GM19099 (cell line): ENCODE data around the gene FNDC3B.

ENCODE experiments used
- POLR2A ChIP-seq: IDR thresholded peaks from 3 replicates; pipeline ENCODE4 v1.6.1; 2011; ENCODE audit warnings: low read depth; ENCODE audit not compliant: insufficient read length; ENCODE audit errors: extremely low read depth

FNDC3B gene

DNA sequence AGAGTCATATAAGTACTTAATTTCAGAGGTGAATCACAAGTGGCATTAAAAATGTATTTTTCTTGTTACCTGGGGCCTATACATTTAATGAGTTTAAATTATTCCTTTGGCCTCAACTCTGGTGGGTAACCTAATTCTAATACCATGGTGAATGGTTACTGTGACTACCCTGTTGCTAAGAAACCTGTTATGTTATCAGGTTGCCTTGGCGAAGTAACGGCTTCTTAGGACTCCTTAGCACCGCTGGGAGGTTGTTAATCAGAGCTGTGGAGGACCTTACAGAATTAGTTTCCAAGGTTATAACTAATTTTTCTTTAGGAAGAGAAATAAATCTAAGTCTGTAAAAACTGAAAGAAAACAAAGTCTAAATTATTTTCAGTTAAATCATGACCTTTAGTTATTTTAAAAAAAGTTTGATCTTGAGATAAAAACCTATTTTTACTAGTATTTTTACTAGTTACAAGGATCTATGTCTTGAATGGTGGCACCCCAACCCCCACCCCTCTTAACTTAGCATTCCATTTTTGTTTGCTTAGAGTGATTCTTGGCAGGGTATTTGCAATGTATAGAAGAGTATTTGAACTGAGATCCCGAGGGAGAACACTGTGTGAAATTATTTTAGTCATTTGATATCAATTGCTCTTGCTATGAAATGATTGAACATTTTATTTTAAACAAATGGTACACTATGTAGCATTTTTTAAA, 155.5 kb downstream of the FNDC3B start:
- no peak for TF ChIP-seq POLR2A

DNA sequence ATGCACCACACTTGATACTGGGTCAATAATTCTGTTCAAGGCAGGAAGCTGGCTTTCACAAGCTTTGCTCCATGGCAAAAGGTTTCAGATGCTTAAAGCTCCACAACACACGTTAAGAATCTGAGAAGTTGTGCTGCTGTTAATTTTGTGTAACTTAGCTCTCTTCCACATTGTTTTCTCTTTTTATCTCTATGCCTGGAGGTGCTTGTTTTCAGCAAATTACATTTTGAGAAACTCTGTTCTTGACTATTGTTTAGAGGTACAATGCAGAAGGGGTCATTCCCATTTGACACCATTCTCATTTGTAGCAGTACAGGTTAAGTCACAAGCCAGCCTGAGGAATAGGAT, 156.0 kb downstream of the FNDC3B start:
- no peak for TF ChIP-seq POLR2A

DNA sequence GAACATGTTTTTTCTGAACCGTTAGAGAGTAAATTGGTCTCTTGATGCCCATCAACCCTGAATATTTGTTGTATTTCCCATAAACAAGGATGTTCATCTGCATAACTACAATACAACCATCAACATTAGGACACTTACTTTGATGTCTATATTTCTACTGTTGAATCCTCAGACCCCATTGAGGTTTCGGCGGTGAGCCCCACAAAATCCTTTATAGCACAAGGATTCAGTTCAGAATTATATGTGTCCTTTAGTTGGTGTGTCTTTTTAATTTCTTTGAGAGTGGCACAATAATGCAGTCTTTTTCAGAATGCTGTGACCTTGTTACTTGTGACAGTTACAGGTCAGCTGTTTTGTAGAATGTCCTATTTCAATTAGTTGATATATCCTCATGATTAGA, 158.0 kb downstream of the FNDC3B start:
- no peak for TF ChIP-seq POLR2A

GRCh38 chr3:172198428-172198827, 159.1 kb downstream of the FNDC3B start:
- no peak for TF ChIP-seq POLR2A

GRCh38 chr3:172199850-172200369, 160.5 kb downstream of the FNDC3B start:
- TF ChIP-seq POLR2A = no peak

DNA sequence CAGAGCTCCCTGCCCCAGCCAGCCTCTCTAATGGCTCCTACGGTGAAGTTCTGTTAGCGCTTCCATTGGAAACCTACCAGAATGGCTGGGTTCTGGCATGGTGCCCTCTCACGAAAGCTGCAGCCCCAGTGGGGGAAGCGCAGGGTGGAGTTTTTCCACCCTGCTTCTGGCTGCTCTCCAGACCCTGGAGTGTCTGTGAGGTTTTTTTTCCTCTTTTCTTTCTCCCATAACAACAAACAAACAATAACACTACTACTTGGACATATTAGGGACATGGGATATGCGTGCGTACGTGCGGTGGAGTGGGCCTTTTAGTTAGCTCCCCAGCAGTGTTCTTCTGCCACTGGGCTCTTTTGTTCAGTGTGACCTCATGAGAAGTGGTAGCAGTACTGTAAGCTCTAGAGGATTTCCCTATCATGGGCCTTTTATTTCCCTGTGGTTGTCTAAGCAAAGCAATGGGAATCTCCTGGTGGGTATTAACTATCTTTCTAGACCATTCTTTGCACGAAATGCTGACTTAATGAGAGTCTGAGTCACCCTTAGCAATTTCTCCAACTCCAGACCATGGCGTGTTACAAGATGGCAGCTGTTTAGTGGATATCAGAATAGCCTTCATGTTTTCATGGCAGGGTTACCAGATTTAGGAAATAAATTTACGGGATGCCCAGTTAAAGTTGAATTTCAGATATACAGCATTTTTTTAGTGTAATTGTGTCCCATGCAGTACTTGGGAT, 161.9 kb downstream of the FNDC3B start:
- TF ChIP-seq POLR2A = no peak

DNA sequence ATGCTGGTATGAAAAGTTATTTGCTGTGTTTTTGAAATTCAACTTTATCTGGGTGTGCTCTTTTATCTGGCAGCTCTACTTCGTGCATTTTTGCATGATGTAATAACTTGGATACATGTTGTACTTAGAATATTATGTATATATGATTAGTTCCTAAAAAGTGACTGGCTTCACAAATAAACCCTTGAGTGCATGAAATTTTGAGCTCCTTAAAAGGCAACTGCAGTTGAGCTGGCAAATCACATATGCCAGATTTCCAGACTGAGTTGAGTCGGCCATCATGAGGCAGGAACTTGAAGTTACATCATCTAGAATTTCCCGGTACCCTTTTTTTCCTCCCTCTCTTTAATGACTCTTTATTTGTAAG, 162.5 kb downstream of the FNDC3B start:
- no peak for TF ChIP-seq POLR2A

DNA sequence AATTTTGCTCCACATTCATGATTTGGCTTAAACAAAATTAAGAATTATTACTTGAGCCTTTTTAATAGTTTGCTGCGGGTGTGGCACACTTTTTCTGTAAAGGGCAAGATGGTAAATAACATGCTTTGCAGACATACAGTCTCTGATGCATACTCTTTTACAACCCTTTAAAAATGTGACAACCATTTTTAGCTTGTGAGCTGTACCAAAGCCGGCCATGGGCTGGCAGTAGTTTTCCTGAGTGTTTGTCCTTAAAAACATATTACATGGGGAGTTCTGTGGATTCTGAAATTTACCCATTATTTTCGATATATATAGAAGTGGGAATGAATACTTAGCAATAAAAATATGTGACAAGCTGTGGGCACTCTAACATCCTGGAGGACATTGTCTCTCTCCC, 163.4 kb downstream of the FNDC3B start:
- TF ChIP-seq POLR2A = no peak

DNA sequence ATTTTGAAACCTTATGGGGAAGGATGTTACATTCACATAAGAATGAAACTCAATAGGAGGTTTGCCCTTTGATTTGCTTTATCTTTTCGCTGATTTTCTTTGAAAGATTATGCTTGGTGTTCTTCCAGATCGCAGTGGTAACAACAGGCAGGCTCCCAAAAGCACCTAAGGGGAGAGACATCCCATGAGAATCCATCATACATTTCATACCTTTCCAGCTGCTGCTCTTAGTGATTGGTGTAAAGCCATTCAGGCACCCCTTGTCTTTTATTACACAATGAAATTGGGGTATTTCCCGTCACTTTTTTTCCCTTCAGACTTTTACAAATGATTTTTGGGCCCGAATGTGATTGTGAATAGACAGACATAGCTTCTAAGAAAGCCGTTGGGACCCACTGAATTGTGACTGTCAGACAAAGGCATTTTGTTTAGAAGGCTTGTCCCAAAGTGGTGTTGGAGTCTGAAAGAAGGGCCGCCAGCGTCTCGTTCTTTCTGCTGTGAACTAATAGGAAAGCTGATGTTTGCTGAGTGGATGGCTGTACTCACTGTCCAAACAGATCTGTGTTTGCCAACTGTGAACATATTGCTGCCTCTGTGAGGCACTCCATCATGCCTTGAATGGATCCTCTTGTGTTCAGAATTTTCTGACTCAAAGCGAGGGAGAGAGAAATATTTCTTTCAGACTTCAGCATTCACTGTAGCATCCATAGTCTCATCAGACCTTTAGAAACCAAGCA, 164.3 kb downstream of the FNDC3B start:
- TF ChIP-seq POLR2A = no peak

GRCh38 chr3:172204716-172205115, 165.3 kb downstream of the FNDC3B start:
- no peak for TF ChIP-seq POLR2A

- no peak for TF ChIP-seq POLR2A
These were observed 169.4 kb downstream of the FNDC3B start for GRCh38 chr3:172208586-172209332.

DNA sequence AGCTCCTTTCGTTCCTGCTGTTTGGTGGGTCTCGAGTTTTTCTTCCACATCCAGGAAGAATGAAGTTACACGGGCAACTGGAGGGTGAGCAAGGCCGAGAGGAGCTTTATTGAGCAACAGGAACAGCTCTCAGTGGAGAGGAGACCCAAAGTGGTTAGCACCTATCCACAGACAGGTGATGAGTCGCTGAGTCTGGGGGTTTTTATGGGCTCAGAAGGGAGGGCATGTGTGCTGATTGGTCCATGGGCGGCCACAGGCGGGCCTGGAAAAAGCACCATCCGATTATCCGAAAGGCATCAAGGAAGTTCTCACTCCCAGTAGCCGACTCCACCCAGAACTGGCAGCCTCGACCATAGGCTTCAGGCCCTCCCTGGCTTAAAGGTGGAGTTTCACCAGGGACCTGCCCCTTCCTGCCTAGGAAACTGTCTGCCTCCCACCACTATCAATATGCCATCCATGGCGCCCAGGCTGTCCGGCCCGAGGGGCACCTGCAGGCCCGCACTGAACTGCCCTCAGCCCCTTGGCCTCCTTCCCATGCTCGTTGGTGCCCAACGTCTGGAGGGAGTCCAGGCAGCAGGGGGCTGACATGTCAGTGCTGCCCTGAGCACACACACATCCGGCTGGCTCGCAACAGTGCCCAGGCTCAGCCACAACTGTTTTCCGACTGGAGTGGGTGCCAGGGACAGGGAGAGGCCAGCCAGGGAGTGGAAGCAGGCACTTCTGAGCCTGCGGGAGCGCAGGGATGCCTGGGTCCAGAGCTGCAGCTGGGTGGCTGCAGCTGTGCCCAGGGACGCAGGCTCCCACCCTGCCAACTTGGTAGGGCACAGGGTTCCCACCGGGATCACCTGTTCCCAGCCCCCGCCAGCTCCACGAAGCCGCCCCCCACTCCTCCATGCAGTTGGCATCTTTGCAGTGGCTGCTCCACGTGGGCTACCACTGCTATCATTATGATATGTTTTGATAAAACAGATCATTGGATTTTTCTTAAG, 170.2 kb downstream of the FNDC3B start:
- TF ChIP-seq POLR2A = no peak

GRCh38 chr3:172210355-172210754, 171.0 kb downstream of the FNDC3B start:
- no peak for TF ChIP-seq POLR2A

- no peak for TF ChIP-seq POLR2A
These were observed 171.7 kb downstream of the FNDC3B start for GRCh38 chr3:172211123-172211522.
